Head of caudate nucleus (tissue), 42 donors: ENCODE data around the gene PTF1A.

Experiments
- DNase-seq, 42 donors: peaks; one replicate each; pipeline versions ENCODE4 v3.0.0 to v3.0.0-alpha.2; 2020 to 2021; ENCODE audit warnings: mixed read lengths in 7 of 42
- intact Hi-C: fragments of 100-400 bp; cut with DNase I; formaldehyde crosslinking; loops from one replicate; pipeline ENCODE4 v1.15.0; 2022

Gene PTF1A

GRCh38 chr10:23191764-23192711, at the start of gene PTF1A:
Gene PTF1A (plus strand): TSS chr10:23192312. CDS start chr10:23192531, 219 bp downstream.
- DNase-seq: no peak
- intact Hi-C loops: no loop called here

- intact Hi-C loops: no loop called here
- DNase-seq: no peak
These were observed 45.9 kb upstream of the PTF1A start for GRCh38 chr10:23146258-23146657.

DNA sequence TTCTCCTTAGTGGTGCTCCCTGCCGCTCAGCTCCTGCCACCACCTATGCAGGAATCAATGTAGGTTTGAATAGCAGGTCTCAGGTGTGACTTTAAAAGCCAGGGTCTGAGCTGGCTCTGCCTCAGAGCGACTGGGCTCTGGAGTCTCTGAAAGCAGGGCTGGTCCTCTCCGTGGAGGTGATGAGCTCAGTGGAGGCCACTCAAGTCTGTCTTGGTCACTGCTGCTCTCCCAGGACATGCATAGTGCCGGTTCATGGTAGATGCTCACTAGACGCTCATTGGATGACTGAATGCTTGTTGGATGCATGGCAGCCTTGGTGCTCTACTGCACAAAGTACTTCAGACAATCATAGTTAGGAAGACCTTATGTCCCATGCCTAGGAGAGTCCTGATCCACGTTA, 45.1 kb upstream of the PTF1A start:
- intact Hi-C loops: no loop called here
- no peak for DNase-seq

GRCh38 chr10:23148214-23148613, 43.9 kb upstream of the PTF1A start:
- no peak for DNase-seq
- intact Hi-C loops: no loop called here

- DNase-seq: no peak
- intact Hi-C loops: no loop called here
These were observed 42.0 kb upstream of the PTF1A start for GRCh38 chr10:23150091-23150490.

DNA sequence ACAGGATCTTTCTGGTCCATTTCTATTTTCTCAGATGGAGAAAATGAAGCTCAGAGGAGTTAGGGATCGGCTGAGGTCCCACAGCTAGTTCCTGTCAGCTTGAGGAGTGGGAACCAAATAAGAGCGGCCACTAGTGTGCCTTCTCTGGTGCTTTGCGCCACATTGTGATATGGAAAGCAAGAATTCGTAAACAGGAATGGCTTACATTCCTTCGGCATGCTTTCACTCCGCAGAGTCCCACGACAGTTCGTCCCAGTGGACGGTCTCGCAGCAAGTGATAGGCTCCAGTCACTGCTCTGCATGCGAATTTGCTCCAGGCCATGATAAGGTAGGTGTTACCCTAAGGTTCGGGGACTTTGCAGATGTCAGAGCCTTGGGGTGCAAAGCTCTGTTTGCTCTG, 41.5 kb upstream of the PTF1A start:
- no peak for DNase-seq
- intact Hi-C loops: no loop called here

GRCh38 chr10:23151071-23151470, 41.0 kb upstream of the PTF1A start:
- DNase-seq: no peak
- intact Hi-C loops: no loop called here

DNA sequence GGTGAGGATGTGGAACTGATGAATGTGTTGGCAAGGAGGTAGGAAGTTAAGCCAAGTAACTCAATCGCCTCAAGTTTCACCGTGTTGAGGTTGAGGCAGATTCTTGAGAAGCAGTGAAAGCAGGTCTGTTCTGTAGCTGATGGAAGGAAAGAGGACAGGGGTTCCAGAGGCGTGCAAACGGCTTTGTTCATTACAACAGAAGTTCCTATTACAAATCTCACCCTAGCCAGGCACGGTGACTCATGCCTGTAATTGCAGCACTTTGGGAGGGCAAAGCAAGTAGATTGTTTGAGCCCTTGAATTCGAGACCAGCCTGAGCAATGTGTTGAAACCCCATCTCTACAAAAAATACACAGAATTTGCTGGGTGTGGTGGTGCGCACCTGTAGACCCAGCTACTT, 36.9 kb upstream of the PTF1A start:
- intact Hi-C loops: loop anchor here (5.0 kb wide), 1 partner anchor 137 kb away; no protein-coding TSS in a partner anchor
- peak in 2 of 42 donors; percentile 9 to 24 for DNase-seq

DNA sequence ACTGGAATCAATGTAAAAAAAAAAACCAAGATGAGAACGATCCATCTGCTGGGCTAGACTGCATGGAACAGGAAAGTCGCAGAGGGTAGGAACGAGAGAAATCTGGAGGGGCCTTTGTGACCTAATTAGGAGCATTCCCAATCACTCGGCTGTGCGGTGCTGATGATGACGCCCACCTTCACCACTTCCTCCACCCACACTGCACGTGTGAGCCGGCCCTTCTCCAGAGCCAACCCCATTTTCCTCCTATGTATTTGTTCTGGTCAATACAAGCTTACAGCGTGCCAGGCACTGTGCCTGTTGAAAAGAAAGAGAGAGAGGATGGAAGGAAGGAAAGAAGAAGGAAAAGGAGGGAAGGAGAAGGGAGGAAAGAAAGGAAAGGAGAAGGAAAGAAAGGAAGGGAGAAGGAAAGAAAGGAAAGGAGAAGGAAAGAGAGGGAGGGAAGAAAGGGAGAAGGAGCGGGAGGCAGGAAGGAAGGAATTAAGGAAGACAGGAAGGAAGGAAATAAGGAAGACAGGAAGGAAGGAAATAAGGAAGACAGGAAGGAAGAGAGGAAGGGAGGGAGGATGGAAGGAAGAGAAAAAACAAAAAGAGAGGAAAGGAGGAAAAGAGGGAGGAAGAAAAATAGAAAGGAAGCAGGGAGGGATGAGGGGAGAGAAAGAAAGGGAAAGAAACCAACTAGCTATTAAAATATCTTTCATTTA, 35.5 kb upstream of the PTF1A start:
- no peak for DNase-seq
- intact Hi-C loops: loop anchor here (5.0 kb wide), 1 partner anchor 136 kb away; no protein-coding TSS in a partner anchor

- intact Hi-C loops: loop anchor here (5.0 kb wide), 1 partner anchor 135 kb away; no protein-coding TSS in a partner anchor
- DNase-seq: no peak
These were observed 34.9 kb upstream of the PTF1A start for GRCh38 chr10:23157239-23157681.

DNA sequence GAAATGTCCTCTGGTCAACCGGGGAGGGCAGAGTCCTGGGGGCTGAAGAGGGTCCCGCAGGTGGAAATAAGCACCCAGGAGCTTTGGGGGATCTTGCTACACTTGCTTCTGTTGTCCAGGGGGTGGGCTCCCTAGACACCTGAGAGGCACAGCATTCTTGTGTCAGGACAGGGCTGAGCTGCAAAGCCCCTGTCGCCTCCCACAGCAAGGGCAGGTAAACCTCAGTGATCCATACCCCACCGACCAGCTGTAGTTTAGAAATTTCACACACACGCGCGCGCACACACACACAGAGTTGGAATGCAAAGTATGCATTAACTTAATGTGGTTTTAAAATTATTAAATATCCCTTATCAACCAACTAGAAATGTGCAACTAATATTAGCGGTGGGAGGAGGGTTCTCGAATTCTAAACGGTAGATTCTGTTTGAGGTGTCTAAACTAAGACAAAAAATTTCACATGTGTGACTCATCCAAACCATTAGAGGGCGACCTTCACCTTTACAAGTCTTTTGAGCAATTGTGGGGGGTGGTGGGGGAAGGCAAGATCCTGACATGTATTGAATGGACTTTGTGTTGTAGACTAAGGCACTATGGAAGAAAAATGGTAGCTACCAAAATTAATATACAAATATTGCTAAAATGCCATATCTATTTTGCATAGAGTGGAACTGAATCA, 34.3 kb upstream of the PTF1A start:
- peak in 10 of 42 donors; percentile 10 to 51 (median 33) for DNase-seq
- intact Hi-C loops: loop anchor here (5.0 kb wide), 1 partner anchor 134 kb away; no protein-coding TSS in a partner anchor

DNA sequence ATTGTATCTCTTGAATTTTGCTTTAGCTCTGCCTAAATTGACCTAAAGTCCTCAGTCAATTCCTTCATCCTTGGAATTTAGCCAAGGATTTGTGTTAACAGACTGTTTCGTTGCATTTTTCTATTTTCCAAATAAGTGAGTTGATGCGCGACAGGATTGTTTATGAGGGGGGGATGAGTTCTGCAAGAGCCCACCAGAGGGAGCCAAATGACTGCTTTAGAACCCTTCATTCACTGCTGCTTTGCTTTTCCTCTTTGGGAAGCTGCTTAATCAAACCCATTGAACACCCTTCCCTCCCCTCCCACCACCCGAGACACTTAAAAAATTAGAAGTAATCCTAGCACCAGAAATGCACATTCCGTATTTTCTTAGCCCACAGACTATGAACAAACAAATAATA, 33.7 kb upstream of the PTF1A start:
- peak in 41 of 42 donors; percentile 9 to 87 (median 65) for DNase-seq
- intact Hi-C loops: loop anchor here (5.0 kb wide), 1 partner anchor 134 kb away; no protein-coding TSS in a partner anchor

DNA sequence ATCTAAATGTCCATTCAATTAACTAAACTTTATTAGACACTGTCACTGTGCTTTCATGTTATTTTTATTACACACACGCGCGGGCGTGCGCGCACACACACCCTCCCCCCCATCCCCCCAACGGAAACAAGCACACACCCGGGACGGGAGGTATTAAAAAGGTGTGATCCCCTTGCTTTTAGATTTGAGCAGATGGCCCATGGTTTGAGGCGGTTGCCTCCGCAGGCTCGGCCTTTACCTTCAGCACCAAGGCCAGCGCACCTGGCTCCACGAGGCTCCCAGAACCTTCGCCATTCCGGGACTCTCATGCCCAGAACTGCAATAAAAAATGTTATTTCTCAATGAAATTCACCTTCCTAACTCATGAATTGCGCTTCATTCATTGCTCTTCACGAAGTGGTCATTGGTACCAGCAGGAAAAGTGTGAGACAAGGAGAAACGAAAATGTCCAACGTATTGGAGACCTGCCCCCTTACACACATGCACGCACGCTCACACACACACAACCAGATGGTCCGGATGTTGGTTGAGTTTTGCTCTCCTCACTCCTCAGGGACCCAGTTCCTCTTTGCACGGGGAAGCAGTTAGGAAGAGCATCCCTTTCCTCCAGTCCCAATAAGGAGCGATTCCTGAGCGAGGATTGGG, 20.8 kb upstream of the PTF1A start:
- no peak for DNase-seq
- intact Hi-C loops: no loop called here

DNA sequence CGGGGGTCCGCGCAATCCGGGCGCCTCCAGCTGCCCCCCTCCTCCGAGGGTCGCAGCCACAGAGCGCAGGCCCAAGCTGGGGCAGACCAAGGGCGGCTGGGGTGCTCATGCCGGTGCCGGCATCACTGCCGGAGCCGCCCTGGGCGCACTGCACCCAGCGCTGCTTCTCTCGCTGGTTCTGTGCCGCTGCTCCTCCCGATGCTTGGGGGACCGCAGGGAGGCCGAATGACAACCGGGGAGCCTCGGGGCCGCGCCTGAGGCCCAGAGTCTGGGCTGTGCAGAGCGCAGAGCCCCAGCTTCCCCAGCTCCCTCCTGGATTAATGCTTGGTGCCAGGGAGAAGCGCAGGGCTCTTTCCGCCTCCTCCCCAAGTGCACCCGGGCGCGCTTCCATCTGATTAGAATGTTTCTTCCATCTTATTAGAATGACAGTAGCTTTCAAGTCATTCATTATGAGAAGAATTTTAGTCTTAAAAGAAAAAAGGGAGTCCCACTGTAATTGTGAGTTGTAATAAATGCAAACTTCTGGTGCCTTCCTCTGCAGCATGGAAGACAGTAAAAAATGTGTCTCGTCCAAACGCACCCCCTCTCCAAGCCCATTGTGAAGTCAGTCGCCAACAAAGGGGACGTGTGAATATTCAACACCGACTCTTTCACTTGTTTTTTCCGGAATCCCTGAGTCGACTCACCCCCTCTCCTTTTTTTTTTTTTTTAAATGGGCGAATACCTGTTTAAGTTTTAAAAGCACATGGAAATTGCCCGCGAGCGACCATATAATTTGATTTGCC, 19.5 kb upstream of the PTF1A start:
- peak in 24 of 42 donors; percentile 3 to 63 (median 40) for DNase-seq
- intact Hi-C loops: no loop called here

DNA sequence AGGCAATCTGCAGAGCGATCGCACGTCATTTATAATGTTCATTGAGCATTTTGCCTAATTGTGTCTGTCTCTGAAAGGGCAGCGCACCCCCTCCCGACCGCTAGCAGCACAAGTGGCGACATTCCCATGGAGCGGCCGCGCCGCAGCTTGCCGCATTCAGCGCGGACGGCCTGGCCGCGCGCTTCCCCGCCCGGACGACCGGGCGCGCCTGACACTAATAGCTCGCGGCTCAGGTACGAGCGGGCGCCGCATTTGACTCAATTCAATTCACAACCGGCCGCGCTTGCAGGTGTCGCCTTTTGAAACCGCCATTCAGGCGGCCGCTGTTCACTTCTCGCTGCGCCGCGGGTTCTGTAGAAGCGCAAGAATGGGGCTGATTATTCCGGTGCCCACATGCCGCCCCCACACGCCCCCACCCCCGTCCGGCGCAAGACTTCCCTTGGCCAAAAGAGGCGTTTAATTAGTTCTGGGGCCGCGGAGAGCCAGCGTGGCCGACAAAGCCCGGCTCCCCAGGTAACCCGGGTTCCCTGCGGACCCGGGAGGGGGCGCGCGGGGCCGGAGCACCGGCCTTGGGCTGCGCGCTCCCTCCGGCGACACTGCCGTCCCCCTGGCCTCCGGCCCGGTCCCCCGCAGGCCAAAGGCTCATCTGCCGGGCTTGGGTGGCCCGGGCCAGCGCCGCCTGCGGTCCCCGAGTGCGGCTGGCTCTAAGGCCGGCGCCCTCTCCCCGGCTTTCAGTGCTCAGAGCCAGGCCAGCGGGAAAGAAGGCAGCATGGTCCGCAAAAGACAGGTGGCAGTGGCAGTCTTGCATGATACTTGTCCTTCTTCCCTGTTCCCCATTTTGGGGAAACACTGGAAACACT, 18.7 kb upstream of the PTF1A start:
- intact Hi-C loops: no loop called here
- peak in 32 of 42 donors; percentile 12 to 70 (median 42) for DNase-seq

GRCh38 chr10:23174074-23174976, 17.8 kb upstream of the PTF1A start:
- DNase-seq: peak in 33 of 42 donors; percentile 18 to 74 (median 46)
- intact Hi-C loops: no loop called here
